Measurements from ENCODE around the gene RAB11B. TPM values are rescaled to one million over a fixed set of nuclear protein-coding genes. Genes with fewer than 3 reads are reported as not detected.

The RAB11B gene
- total and polyA plus RNA-seq, 2 experiments from 2014 or later = 51.7 to 286 TPM

DNA sequence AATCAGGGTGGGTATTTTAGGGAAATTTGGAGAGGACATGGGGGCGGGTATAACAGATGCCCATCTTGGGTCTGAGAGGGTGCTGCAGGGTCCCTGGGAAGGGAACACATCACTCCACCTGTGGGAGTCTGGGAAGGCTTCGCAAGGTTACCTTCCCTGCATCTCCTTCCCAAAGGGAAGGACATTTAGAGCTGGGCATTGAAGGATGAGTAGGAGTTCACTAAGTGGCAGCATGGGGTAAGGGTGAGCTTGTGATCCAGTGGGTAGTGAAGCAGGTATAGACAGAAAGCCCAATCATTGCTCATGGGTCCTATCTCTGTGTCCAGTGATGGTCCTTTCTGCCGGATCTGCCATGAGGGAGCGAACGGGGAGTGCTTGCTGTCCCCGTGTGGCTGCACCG, 36.1 kb downstream of the RAB11B start:
- Histone ChIP-seq H3K36me3 (no peaks in the 10 kb centered on the region), H3K27me3 (no peaks in the 10 kb centered on the region), H3K9me3 (ENCODE audit: low read depth) (no peaks in the 10 kb centered on the region), H3K27ac (no peak overlapping the region), H3K4me1 (ENCODE audit: low read depth) (no peaks in the 10 kb centered on the region), H3K4me3 (no peak overlapping the region)
- DNase-seq (ENCODE audit: low read depth in 1 of 2, low spot score in 1 of 2) = no peak
- TF ChIP-seq, protein P1, sequence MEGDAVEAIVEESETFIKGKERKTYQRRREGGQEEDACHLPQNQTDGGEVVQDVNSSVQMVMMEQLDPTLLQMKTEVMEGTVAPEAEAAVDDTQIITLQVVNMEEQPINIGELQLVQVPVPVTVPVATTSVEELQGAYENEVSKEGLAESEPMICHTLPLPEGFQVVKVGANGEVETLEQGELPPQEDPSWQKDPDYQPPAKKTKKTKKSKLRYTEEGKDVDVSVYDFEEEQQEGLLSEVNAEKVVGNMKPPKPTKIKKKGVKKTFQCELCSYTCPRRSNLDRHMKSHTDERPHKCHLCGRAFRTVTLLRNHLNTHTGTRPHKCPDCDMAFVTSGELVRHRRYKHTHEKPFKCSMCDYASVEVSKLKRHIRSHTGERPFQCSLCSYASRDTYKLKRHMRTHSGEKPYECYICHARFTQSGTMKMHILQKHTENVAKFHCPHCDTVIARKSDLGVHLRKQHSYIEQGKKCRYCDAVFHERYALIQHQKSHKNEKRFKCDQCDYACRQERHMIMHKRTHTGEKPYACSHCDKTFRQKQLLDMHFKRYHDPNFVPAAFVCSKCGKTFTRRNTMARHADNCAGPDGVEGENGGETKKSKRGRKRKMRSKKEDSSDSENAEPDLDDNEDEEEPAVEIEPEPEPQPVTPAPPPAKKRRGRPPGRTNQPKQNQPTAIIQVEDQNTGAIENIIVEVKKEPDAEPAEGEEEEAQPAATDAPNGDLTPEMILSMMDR (IDR thresholded peaks at IDR 0.05; ENCODE audit: low read depth, low read length) = no peak

DNA sequence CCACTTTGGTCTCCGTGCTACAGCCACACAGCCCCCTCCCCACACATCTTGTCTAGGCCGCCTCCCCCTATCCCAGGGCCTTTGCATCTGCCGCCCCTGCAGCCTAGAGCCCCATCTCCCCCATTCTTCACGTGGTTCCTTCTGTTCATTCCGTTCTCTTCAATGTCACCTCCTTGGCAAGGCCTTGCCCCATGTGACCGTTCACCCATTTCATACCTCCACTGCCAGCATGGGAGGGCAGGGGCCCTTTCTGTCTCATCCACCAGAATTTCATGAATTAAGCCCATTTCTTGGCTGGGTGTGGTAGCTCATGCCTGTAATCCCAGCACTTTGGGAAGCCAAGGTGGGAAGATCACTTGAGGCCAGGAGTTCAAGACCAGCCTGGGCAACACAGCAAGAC, 38.9 kb downstream of the RAB11B start:
- H3K4me1 ChIP-seq (ENCODE audit: low read depth) = no peaks in the 10 kb centered on the region
- H3K27ac ChIP-seq = no peak overlapping the region
- no peaks in the 10 kb centered on the region for H3K9me3 ChIP-seq (ENCODE audit: low read depth)
- H3K36me3 ChIP-seq = no peaks in the 10 kb centered on the region
- H3K27me3 ChIP-seq = no peaks in the 10 kb centered on the region
- no peak overlapping the region for H3K4me3 ChIP-seq
- TF ChIP-seq, protein P1 (IDR thresholded peaks at IDR 0.05; ENCODE audit: low read depth, low read length) = no peak
- DNase-seq (ENCODE audit: low read depth in 1 of 2, low spot score in 1 of 2) = no peak

DNA sequence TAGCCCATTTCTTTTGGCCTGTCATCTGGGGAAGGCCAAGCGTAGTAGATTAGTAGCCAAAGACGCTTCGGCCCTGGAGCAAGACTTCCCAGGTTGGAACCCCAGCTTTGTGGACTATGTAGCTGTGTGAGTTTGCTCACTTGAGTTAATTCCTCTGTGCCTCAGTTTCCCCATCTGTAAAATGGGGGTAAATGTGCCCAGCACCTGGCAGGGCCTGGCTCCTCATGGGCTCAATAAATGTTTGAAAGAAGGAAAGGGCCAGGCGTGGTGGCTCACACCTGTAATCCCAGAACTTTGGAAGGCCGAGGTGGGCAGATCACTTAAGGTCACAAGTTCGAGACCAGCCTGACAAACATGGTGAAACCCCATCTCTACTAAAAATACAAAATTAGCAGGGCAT, 39.7 kb downstream of the RAB11B start:
- TF ChIP-seq, protein P1 (IDR thresholded peaks at IDR 0.05; ENCODE audit: low read depth, low read length) = no peak
- H3K27ac ChIP-seq = no peak overlapping the region
- no peak for DNase-seq (ENCODE audit: low read depth in 1 of 2, low spot score in 1 of 2)
- no peaks in the 10 kb centered on the region for H3K36me3 ChIP-seq
- H3K4me1 ChIP-seq (ENCODE audit: low read depth) = no peaks in the 10 kb centered on the region
- no peaks in the 10 kb centered on the region for H3K9me3 ChIP-seq (ENCODE audit: low read depth)
- no peaks in the 10 kb centered on the region for H3K27me3 ChIP-seq
- H3K4me3 ChIP-seq = no peak overlapping the region

DNA sequence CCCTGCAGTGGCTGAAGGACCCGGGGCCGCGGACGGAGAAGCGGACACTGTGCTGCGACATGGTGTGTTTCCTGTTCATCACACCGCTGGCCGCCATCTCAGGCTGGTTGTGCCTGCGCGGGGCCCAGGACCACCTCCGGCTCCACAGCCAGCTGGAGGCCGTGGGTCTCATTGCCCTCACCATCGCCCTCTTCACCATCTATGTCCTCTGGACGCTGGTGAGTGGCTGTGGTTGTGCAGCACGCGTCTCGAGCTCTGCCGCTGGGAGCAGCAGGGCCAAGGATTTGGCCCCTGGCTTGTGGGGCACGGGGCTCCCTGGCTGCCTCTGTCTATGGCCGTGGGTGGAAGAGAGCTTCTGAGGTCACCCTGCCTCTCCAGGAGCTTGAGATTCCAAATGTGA, 40.5 kb downstream of the RAB11B start:
- no peaks in the 10 kb centered on the region for H3K4me1 ChIP-seq (ENCODE audit: low read depth)
- no peak for DNase-seq (ENCODE audit: low read depth in 1 of 2, low spot score in 1 of 2)
- no peak overlapping the region for H3K4me3 ChIP-seq
- H3K27me3 ChIP-seq = no peaks in the 10 kb centered on the region
- no peaks in the 10 kb centered on the region for H3K9me3 ChIP-seq (ENCODE audit: low read depth)
- TF ChIP-seq, protein P1 (IDR thresholded peaks at IDR 0.05; ENCODE audit: low read depth, low read length) = no peak
- no peaks in the 10 kb centered on the region for H3K36me3 ChIP-seq
- no peak overlapping the region for H3K27ac ChIP-seq

DNA sequence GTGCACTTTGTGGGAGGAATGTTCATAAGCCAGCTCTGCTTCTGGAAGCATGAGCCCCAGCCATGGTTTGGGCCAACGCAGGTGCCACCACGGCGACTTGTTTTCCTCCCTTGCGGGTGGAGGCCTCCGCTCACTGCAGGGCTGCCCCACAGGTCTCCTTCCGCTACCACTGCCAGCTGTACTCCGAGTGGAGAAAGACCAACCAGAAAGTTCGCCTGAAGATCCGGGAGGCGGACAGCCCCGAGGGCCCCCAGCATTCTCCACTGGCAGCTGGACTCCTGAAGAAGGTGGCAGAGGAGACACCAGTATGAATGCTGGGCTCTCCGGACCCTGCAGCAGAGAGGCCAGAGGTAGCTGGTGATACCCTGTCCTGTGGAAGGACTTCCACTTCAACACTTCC, 48.1 kb downstream of the RAB11B start:
- Histone ChIP-seq H3K36me3 (no peaks in the 10 kb centered on the region), H3K27me3 (no peaks in the 10 kb centered on the region), H3K27ac (no peak overlapping the region), H3K4me3 (no peak overlapping the region), H3K4me1 (ENCODE audit: low read depth) (no peaks in the 10 kb centered on the region), H3K9me3 (ENCODE audit: low read depth) (no peaks in the 10 kb centered on the region)
- TF ChIP-seq, protein P1 (IDR thresholded peaks at IDR 0.05; ENCODE audit: low read depth, low read length) = no peak
- DNase-seq (ENCODE audit: low read depth in 1 of 2, low spot score in 1 of 2) = no peak
